ENCODE measurements around the gene SURF1.

SURF1 gene

DNA sequence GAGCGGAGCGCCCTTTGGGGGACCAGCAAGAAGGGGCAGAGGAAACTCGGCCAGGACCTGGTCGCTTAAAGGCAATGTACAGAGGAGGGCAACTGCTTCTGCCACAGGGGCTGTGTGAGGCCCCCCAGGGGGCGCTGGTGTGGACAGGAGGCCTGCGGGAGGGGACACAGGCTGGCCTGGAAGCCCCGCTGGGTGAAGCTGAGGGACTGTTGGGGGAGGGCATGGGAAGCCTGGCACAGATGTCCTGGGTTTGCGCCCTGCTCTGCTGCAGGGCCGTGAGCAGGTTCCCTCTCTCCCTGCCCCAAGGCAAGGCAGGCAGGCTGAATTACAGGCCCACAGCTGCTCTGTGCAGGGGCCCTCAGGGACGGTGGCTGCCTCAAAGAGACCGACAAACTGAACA, 13.7 kb downstream of the SURF1 start:
- TF ChIP-seq, protein P1, sequence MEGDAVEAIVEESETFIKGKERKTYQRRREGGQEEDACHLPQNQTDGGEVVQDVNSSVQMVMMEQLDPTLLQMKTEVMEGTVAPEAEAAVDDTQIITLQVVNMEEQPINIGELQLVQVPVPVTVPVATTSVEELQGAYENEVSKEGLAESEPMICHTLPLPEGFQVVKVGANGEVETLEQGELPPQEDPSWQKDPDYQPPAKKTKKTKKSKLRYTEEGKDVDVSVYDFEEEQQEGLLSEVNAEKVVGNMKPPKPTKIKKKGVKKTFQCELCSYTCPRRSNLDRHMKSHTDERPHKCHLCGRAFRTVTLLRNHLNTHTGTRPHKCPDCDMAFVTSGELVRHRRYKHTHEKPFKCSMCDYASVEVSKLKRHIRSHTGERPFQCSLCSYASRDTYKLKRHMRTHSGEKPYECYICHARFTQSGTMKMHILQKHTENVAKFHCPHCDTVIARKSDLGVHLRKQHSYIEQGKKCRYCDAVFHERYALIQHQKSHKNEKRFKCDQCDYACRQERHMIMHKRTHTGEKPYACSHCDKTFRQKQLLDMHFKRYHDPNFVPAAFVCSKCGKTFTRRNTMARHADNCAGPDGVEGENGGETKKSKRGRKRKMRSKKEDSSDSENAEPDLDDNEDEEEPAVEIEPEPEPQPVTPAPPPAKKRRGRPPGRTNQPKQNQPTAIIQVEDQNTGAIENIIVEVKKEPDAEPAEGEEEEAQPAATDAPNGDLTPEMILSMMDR (conservative IDR thresholded peaks at IDR 0.05; ENCODE audit: low read length), result peak; percentile 15
- no peak for DNase-seq (ENCODE audit: low read depth)
- H3K4me3 ChIP-seq (ENCODE audit: low read length), result no peak overlapping the region

GRCh38 chr9:133342069-133342406, 14.2 kb downstream of the SURF1 start:
- DNase-seq (ENCODE audit: low read depth), result no peak
- TF ChIP-seq, protein P1 (conservative IDR thresholded peaks at IDR 0.05; ENCODE audit: low read length), result peak; percentile 19

DNA sequence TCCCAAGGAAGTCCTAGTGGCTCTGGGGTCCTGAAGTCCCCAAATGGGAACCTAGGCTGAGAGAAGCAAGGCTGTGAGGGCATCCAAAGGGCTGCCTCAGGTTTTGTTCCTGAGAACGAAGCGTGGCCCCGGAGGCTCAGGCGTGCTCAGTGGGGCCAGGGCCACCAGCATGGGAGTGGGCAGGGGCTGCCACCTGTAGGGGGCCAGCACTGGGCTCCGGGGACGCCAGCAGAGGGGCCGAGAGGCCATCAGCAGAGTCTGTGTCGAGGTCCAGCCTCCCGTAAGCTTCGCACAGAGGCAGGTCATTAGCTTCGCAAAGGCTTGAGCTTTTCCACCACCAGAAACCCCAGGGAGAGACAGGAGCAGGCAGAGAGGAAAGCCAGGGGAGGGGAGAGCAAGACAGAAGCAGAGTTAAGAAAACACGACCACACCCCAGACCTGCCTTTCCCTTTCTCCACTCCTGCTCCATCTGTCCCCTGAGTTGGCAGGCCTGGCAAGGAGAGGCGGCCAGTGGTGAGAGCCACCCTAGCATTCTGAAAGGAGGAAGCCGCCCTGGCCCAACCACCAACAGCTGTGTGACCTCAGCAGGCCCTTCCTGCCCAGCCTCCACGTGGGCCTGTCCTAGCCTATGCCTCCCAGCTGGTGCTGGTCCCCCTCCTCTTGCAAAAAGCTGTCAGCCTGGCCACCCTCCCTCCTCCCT, 14.8 kb downstream of the SURF1 start:
- TF ChIP-seq, protein P1 (conservative IDR thresholded peaks at IDR 0.05; ENCODE audit: low read length), result no peak
- DNase-seq (ENCODE audit: low read depth), result no peak
- H3K4me3 ChIP-seq (ENCODE audit: low read length), result no peak overlapping the region

More at GRCh38 chr9:133342069-133342406, 14.2 kb downstream of the SURF1 start:
- no peak overlapping the region for H3K4me3 ChIP-seq (ENCODE audit: low read length)

GRCh38 chr9:133340916-133341315, 15.4 kb downstream of the SURF1 start:
- no peak overlapping the region for H3K4me3 ChIP-seq (ENCODE audit: low read length)
- TF ChIP-seq, protein P1 (conservative IDR thresholded peaks at IDR 0.05; ENCODE audit: low read length), result no peak
- no peak for DNase-seq (ENCODE audit: low read depth)

DNA sequence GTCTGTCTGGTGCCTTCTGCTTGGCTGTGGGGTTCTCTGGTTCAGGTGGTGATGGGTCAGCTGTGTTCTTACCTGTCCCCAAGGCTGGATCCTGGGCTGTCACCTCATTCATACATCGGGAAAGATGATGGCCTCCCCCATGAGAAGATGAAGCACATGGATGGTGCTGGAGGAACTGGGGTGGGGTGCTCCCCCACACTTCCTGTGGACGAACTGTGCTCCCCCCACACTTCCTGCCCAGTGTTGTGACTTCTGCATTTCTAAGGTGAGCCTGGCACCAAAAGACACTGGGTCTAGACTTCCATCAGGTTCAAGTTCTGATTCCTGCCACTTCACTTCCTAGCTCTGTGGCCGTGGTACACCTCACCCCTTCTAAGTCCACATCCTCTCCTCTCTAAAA, 16.0 kb downstream of the SURF1 start:
- TF ChIP-seq, protein P1 (conservative IDR thresholded peaks at IDR 0.05; ENCODE audit: low read length), result no peak
- no peak overlapping the region for H3K4me3 ChIP-seq (ENCODE audit: low read length)
- DNase-seq (ENCODE audit: low read depth), result no peak

DNA sequence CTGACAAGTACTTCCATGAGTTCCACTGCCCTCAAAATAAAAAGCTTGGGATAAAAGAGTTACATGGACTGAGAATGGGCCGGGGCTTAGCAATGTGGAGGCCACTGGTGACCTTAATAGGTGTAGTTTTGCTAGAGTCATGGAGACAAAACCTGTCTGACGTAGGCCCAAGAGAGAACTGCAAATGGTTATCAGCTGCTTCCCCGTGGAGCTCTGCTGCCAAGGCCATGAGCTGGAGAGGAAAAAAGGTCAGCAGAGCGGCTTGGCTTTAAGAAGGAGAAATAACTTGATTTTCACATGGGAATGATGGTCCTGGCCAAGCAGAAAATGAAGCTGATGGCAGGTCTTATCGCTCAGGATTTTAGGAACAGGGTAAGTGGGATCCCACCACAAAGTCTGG, 16.6 kb downstream of the SURF1 start:
- H3K4me3 ChIP-seq (ENCODE audit: low read length), result no peak overlapping the region
- TF ChIP-seq, protein P1 (conservative IDR thresholded peaks at IDR 0.05; ENCODE audit: low read length), result no peak
- no peak for DNase-seq (ENCODE audit: low read depth)

Measured in AG10803 (cell line).